Activated CD8-positive, alpha-beta memory T cell treated with anti-CD3 and anti-CD28 coated beads for 48 hours (primary cell): ENCODE measurements around the gene IGFBPL1.
"Not testable (repeated sequence)": the region's sequence is repeated elsewhere in the genome, so short reads cannot be mapped to it uniquely, and the experiment has no call there.

Source experiments
- DNase-seq, 3 experiments: peaks; one replicate each; pipeline ENCODE4 v3.0.0-alpha.2; 2020; ENCODE audit warnings: low read depth in 2 of 3, low spot score in 2 of 3

The IGFBPL1 gene

GRCh38 chr9:38380872-38381534, 43.3 kb downstream of the IGFBPL1 start:
- no peak for DNase-seq

- no peak for DNase-seq
These were observed 43.9 kb downstream of the IGFBPL1 start for GRCh38 chr9:38380230-38380871.

- DNase-seq: not testable (repeated sequence)
These were observed 46.7 kb downstream of the IGFBPL1 start for GRCh38 chr9:38377336-38378083.

- no peak for DNase-seq
These were observed 48.1 kb downstream of the IGFBPL1 start for GRCh38 chr9:38376021-38376670.

- DNase-seq: no peak
These were observed 48.7 kb downstream of the IGFBPL1 start for GRCh38 chr9:38375572-38375963.

- no peak for DNase-seq
These were observed 49.2 kb downstream of the IGFBPL1 start for GRCh38 chr9:38374847-38375571.

- DNase-seq: no peak
These were observed 50.6 kb downstream of the IGFBPL1 start for GRCh38 chr9:38373679-38374078.

GRCh38 chr9:38372762-38373619, 51.3 kb downstream of the IGFBPL1 start:
- DNase-seq: no peak

- no peak for DNase-seq
These were observed 52.8 kb downstream of the IGFBPL1 start for GRCh38 chr9:38371495-38371894.

- DNase-seq: no peak
These were observed 54.1 kb downstream of the IGFBPL1 start for GRCh38 chr9:38370176-38370575.

- DNase-seq: no peak
These were observed 55.5 kb downstream of the IGFBPL1 start for GRCh38 chr9:38368731-38369130.

GRCh38 chr9:38367898-38368297, 56.4 kb downstream of the IGFBPL1 start:
- no peak for DNase-seq

- DNase-seq: no peak
These were observed 60.7 kb downstream of the IGFBPL1 start for GRCh38 chr9:38363589-38363925.

GRCh38 chr9:38362852-38363588, 61.2 kb downstream of the IGFBPL1 start:
- no peak for DNase-seq

GRCh38 chr9:38361473-38361850, 62.8 kb downstream of the IGFBPL1 start:
- no peak for DNase-seq

- DNase-seq: no peak
These were observed 63.3 kb downstream of the IGFBPL1 start for GRCh38 chr9:38360839-38361472.

GRCh38 chr9:38359689-38360385, 64.4 kb downstream of the IGFBPL1 start:
- no peak for DNase-seq

GRCh38 chr9:38359297-38359653, 65.0 kb downstream of the IGFBPL1 start:
- DNase-seq: no peak
